ENCODE results near the gene EFNA1.
"Not testable (repeated sequence)": the region's sequence is repeated elsewhere in the genome, so short reads cannot be mapped to it uniquely, and the experiment has no call there.

Gene EFNA1

GRCh38 chr1:155160128-155160527, 32.5 kb downstream of the EFNA1 start:
- no peak for DNase-seq

- not testable (repeated sequence) for DNase-seq
Measured at GRCh38 chr1:155162631-155163030, 35.0 kb downstream of the EFNA1 start.

GRCh38 chr1:155163785-155164184, 36.1 kb downstream of the EFNA1 start:
- DNase-seq: not testable (repeated sequence)

- not testable (repeated sequence) for DNase-seq
Measured at GRCh38 chr1:155164625-155165024, 36.9 kb downstream of the EFNA1 start.

- DNase-seq: no peak
Measured at GRCh38 chr1:155166051-155166470, 38.4 kb downstream of the EFNA1 start.

GRCh38 chr1:155166471-155167165, 38.9 kb downstream of the EFNA1 start:
- DNase-seq: no peak

GRCh38 chr1:155167166-155168104, 39.8 kb downstream of the EFNA1 start:
- DNase-seq: peak; percentile 86

- DNase-seq: not testable (repeated sequence)
Measured at GRCh38 chr1:155168105-155168445, 40.4 kb downstream of the EFNA1 start.

- DNase-seq: no peak
Measured at GRCh38 chr1:155168456-155169210, 41.0 kb downstream of the EFNA1 start.

- no peak for DNase-seq
Measured at GRCh38 chr1:155169541-155169940, 41.9 kb downstream of the EFNA1 start.

- no peak for DNase-seq
Measured at GRCh38 chr1:155170101-155170785, 42.6 kb downstream of the EFNA1 start.

GRCh38 chr1:155170806-155171205, 43.1 kb downstream of the EFNA1 start:
- no peak for DNase-seq

- no peak for DNase-seq
Measured at GRCh38 chr1:155171836-155172731, 44.4 kb downstream of the EFNA1 start.

- peak; percentile 93 for DNase-seq
Measured at GRCh38 chr1:155172732-155173477, 45.2 kb downstream of the EFNA1 start, which contains the start of gene KRTCAP2. KRTCAP2 (minus strand) TSS chr1:155173304; CDS start chr1:155173224, 80 bp downstream.

- DNase-seq: peak; percentile 74
Measured at GRCh38 chr1:155173478-155174323, 46.0 kb downstream of the EFNA1 start, which contains the start of gene TRIM46. TRIM46 (plus strand) TSS chr1:155173849; CDS start chr1:155173967, 118 bp downstream.

GRCh38 chr1:155174324-155175280, 46.9 kb downstream of the EFNA1 start:
- DNase-seq: peak; percentile 51

- no peak for DNase-seq
Measured at GRCh38 chr1:155175281-155175926, 47.7 kb downstream of the EFNA1 start.

GRCh38 chr1:155175927-155176371, 48.3 kb downstream of the EFNA1 start:
- no peak for DNase-seq
